ENCODE data around the gene C14orf93. TPM values are rescaled to one million over a fixed set of nuclear protein-coding genes. Genes with fewer than 3 reads are reported as not detected.

Gene C14orf93
- polyA plus RNA-seq, 2 of the 4 experiments (the other 2 are of a cell fraction): 6.8 to 9.7 TPM

DNA sequence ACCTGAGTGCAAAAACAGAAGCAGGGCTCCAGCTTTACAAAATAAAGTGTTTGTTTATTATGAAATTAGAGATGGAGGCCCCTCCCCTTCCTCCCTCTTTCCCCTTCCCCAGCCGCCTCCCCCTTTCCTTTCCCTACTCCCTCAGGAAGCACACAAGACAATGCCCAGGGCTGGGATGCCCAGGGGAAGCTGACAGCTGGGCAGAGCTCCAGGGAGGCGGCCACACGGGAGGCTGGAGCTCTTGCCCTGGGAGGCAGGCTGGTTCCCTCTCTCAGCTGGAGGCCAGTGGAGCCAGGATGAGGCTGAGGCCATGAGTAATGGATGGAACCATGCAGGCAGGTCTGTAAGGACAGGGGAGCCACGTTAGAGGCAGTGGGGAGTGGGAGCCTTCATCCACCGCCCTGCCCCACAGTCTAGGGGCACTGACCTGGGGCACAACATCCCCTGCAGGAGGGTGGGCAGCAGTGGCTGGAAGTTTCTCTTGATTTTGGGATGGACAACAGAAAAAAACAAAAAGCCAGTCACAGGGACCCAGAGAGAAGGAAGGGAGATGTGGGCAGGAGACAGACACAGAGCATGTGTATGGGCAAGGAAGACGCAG lies 37.2 kb upstream of the C14orf93 start:
- no peak overlapping the region for H3K4me3 ChIP-seq
- no peak overlapping the region for H3K4me2 ChIP-seq
- no peak for ATAC-seq
- DNase-seq (ENCODE audit: low read depth in 1 of 2, low spot score in 1 of 2): no peak
- TF ChIP-seq CHD4 (IDR thresholded peaks at IDR 0.05; ENCODE audit: borderline replicate concordance) (no peak), EHMT2 (IDR thresholded peaks at IDR 0.05; ENCODE audit: low read depth) (no peak), SREBF2 (IDR thresholded peaks at IDR 0.05) (no peak), RFX5 (IDR thresholded peaks at IDR 0.05) (no peak), BHLHE40 (IDR thresholded peaks at IDR 0.05; ENCODE audit: low read depth, low read length) (no peak), CEBPB (IDR thresholded peaks at IDR 0.05) (no peak), ZSCAN20 (CRISPR knock-in tag; IDR thresholded peaks at IDR 0.05) (no peak), GATA3 (IDR thresholded peaks at IDR 0.05; ENCODE audit: borderline replicate concordance) (no peak), NR3C1 (IDR thresholded peaks at IDR 0.05) (no peak)
- TF ChIP-seq, protein P1, sequence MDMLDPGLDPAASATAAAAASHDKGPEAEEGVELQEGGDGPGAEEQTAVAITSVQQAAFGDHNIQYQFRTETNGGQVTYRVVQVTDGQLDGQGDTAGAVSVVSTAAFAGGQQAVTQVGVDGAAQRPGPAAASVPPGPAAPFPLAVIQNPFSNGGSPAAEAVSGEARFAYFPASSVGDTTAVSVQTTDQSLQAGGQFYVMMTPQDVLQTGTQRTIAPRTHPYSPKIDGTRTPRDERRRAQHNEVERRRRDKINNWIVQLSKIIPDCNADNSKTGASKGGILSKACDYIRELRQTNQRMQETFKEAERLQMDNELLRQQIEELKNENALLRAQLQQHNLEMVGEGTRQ (IDR thresholded peaks at IDR 0.05): no peak
- ChIA-PET CTCF (interaction anchor here (0.7 to 33.8 kb wide), 7 partner anchors 8 to 59 kb away, joined by 3 to 1206 read pairs (median 4); partner anchors contain the start of genes AJUBA and CDH24), POLR2A (no interaction called here)
- no peak for FAIRE-seq
- no peaks in the 10 kb centered on the region for H3K4me1 ChIP-seq
- H3K9me3 ChIP-seq: no peaks in the 10 kb centered on the region
- 60% methylated on average over 6 of the region's 6 CpGs for WGBS (ENCODE audit: missing lambda C conversion rate)
- H3K27ac ChIP-seq: 0 out of 6 replicates have a peak overlapping the region, but pooled peaks of 1 of the 2 experiments have one; percentile 12

DNA sequence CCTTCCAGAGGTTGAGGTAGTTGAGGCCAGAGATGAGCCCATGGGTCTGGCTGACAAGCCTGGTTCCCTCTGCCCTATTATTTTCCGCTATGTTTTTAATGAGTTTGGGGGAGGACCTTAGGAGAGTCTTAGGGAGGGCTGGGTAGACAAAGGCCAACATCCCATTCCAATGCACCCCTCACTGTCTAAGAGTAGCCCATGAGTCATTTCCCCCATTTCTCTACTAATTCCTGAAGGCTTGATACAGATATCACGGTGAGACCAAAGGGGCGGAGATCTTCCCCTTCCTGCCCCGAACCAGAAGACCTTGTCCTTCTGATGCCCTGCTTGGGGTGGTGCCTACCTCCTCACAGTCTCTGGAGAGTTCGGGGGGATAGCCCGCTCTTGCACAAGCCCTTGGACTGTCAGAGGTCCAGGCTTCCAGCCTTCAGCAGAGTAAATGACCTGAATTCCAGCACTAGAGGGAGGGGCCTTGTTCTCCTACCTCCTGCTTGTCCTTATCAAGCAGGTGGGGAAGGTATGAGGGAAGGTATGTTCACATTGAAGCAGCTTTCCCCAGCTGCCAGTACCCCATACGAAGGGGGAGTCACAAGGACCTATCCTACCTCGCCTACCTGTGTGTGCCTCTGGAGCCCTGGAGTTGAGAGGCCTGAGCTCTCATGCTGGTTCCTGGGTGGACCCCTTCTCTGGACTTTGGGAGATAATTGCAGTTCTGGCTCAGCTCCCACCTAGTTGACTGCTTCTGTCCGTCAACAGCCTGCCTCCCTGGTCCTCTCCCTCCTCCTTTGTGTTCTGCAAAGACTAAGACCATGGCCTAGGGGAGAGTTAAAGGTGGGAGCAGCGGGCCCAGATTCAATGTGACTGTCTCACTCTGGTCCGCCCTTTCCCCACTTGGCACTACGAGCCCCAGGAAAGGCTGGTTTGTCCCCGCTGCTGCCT lies 35.7 kb upstream of the C14orf93 start:
- Histone ChIP-seq H3K9me3 (no peaks in the 10 kb centered on the region), H3K27ac (no peak overlapping the region), H3K4me2 (no peak overlapping the region), H3K4me1 (peaks cover 6% of the 10 kb centered on the region; the same call in 1 of the 3 replicates), H3K4me3 (no peak overlapping the region)
- ChIA-PET CTCF (interaction anchor here (1.2 to 33.8 kb wide), 4 partner anchors 9 to 57 kb away, joined by 4 to 1206 read pairs (median 32); partner anchors contain the start of genes AJUBA and CDH24), POLR2A (no interaction called here)
- WGBS (ENCODE audit: missing lambda C conversion rate): 79% methylated on average over 12 of the region's 13 CpGs
- ATAC-seq (no peak), FAIRE-seq (no peak), DNase-seq (ENCODE audit: low read depth in 1 of 2, low spot score in 1 of 2) (no peak)
- TF ChIP-seq, protein P2, sequence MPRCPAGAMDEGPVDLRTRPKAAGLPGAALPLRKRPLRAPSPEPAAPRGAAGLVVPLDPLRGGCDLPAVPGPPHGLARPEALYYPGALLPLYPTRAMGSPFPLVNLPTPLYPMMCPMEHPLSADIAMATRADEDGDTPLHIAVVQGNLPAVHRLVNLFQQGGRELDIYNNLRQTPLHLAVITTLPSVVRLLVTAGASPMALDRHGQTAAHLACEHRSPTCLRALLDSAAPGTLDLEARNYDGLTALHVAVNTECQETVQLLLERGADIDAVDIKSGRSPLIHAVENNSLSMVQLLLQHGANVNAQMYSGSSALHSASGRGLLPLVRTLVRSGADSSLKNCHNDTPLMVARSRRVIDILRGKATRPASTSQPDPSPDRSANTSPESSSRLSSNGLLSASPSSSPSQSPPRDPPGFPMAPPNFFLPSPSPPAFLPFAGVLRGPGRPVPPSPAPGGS (IDR thresholded peaks at IDR 0.05): no peak
- TF ChIP-seq, protein P1 (IDR thresholded peaks at IDR 0.05): no peak
- TF ChIP-seq SREBF2 (IDR thresholded peaks at IDR 0.05) (no peak), JUN (IDR thresholded peaks at IDR 0.05) (no peak), RNF2 (IDR thresholded peaks at IDR 0.05; ENCODE audit: borderline replicate concordance, low read depth) (no peak), PHF8 (IDR thresholded peaks at IDR 0.05; ENCODE audit: borderline replicate concordance, low read depth) (no peak), CHD2 (IDR thresholded peaks at IDR 0.05; ENCODE audit: low read length, partially characterized antibody) (no peak), FOSL2 (IDR thresholded peaks at IDR 0.05) (no peak), FOSL2 (CRISPR knock-in tag; IDR thresholded peaks at IDR 0.05) (no peak), POLR2AphosphoS2 (conservative IDR thresholded peaks at IDR 0.05; ENCODE audit: low read length) (no peak), ZFP36 (IDR thresholded peaks at IDR 0.05; ENCODE audit: borderline replicate concordance, partially characterized antibody) (no peak), MYC (IDR thresholded peaks at IDR 0.05; ENCODE audit: borderline replicate concordance, low read length) (no peak)
- TF ChIP-seq, protein P3, sequence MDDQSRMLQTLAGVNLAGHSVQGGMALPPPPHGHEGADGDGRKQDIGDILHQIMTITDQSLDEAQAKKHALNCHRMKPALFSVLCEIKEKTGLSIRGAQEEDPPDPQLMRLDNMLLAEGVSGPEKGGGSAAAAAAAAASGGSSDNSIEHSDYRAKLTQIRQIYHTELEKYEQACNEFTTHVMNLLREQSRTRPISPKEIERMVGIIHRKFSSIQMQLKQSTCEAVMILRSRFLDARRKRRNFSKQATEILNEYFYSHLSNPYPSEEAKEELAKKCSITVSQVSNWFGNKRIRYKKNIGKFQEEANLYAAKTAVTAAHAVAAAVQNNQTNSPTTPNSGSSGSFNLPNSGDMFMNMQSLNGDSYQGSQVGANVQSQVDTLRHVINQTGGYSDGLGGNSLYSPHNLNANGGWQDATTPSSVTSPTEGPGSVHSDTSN (IDR thresholded peaks at IDR 0.05): no peak

Measured in A549 (cell line).